GM21528 (cell line): ENCODE data around the gene EP400.

Experiments used
- ATAC-seq: cut with Tn5 transposase; IDR thresholded peaks from one replicate; pipeline ENCODE4 v1.9.1; 2021; ENCODE audit warnings: mild to moderate bottlenecking, moderate library complexity; ENCODE audit not compliant: unreplicated experiment, low FRiP score

EP400 gene, protein sequence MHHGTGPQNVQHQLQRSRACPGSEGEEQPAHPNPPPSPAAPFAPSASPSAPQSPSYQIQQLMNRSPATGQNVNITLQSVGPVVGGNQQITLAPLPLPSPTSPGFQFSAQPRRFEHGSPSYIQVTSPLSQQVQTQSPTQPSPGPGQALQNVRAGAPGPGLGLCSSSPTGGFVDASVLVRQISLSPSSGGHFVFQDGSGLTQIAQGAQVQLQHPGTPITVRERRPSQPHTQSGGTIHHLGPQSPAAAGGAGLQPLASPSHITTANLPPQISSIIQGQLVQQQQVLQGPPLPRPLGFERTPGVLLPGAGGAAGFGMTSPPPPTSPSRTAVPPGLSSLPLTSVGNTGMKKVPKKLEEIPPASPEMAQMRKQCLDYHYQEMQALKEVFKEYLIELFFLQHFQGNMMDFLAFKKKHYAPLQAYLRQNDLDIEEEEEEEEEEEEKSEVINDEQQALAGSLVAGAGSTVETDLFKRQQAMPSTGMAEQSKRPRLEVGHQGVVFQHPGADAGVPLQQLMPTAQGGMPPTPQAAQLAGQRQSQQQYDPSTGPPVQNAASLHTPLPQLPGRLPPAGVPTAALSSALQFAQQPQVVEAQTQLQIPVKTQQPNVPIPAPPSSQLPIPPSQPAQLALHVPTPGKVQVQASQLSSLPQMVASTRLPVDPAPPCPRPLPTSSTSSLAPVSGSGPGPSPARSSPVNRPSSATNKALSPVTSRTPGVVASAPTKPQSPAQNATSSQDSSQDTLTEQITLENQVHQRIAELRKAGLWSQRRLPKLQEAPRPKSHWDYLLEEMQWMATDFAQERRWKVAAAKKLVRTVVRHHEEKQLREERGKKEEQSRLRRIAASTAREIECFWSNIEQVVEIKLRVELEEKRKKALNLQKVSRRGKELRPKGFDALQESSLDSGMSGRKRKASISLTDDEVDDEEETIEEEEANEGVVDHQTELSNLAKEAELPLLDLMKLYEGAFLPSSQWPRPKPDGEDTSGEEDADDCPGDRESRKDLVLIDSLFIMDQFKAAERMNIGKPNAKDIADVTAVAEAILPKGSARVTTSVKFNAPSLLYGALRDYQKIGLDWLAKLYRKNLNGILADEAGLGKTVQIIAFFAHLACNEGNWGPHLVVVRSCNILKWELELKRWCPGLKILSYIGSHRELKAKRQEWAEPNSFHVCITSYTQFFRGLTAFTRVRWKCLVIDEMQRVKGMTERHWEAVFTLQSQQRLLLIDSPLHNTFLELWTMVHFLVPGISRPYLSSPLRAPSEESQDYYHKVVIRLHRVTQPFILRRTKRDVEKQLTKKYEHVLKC (N-terminal part only)

DNA sequence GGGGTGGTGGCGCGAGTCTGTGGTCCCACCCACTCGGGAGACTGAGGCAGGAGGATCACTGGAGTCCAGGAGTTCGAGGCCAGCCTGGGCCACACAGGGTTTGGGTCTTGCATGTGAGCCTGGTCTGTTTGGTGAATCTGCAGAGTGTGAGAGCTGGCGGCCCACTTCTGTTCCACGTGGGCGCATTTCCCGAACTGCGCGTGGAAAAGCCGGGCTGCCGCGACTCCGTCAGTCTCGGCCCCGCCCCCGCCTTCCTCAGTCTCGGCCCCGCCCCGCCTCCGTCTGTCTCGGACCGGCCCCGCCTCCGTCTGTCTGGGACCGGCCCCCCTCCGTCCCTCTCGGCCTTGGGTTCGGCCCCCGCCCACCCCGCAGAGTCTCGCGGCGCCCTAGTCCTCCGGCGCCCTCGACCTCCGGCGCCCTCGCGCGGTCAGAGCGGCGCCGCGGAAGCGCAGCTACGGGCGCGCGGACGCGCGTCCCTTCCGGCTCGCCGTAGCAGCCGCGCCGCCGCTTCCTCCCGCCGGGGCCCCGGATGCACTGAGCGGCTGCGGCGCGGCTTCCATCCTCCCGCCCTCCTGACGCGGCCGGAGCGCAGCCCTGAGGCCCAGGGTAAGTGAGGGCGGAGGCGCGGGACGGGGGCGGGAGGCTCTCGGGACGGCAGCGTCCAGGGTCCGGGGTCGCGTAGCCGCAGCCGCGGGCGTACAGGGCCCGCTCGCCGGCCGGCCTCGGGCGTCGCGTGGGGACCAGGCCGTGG is at the start of gene EP400:
TSS of gene EP400 (plus strand) at position 512 of the 751 bp plus-strand sequence. CDS start 10,678 bp downstream, outside the sequence.
- peak; percentile 85 for ATAC-seq

DNA sequence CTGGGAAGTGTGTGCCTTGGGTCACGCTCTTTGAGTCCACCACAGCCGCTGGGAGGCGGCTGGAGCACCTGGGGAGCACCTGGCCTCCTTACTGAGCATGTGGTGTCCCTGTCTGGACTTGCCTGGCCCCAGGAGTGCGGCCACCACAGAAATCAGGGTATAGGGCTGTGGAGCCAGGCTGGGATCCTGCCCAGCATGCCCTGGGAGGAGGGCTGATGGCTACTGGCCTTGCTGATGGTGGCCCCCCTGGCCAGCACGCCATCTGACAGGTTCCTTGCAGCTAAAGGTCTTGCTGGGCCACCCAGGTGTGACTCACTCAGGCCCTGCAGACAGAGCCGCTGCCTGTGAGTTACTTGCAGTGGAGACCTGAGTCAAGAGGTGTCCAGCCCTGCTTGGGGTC is 49.3 kb upstream of the EP400 start:
- no peak for ATAC-seq

DNA sequence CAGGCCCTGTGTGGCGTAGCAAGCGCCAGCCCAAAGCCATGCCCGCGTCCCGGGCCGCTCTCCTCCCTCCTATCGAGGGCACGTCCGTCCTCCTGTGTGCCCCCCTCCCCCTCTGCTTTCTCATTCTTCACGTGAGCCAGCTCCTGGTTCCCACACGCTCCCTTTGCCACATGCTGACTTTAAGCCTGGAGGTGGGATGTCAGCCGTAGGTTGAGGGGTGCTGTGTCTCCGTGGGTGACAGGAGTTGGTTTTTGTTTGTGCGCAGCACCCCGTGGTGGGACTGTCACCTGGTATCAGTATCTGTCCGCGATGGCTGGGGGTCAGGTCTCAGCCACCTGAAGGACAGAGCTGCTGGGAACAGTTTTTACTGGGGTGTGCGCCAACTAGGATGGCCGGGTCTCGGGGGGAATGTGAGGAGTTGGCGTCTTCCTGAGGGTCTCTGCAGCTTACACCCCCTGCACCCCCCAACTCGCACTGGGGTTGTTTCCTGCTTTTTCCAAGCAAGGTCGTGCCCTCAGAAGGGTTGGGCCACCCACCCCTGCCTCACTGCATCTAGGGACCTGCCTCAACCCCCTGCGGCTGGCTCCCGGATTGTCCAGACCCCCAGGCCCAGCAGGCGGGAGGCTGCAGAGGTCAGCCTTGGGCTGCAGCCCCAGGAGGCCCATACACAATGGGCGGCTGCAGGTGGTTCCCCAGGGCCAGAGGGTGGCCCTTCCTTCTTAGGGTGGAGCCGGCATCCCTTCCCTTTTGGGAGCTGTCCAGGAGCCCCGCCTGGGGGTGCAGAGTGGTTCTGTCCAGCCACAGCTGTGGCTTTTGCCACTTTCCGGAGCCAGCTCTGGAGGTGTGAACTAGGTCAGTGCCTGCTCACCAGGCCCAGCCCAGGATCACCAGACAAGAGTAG is 48.1 kb upstream of the EP400 start:
- ATAC-seq, result no peak

DNA sequence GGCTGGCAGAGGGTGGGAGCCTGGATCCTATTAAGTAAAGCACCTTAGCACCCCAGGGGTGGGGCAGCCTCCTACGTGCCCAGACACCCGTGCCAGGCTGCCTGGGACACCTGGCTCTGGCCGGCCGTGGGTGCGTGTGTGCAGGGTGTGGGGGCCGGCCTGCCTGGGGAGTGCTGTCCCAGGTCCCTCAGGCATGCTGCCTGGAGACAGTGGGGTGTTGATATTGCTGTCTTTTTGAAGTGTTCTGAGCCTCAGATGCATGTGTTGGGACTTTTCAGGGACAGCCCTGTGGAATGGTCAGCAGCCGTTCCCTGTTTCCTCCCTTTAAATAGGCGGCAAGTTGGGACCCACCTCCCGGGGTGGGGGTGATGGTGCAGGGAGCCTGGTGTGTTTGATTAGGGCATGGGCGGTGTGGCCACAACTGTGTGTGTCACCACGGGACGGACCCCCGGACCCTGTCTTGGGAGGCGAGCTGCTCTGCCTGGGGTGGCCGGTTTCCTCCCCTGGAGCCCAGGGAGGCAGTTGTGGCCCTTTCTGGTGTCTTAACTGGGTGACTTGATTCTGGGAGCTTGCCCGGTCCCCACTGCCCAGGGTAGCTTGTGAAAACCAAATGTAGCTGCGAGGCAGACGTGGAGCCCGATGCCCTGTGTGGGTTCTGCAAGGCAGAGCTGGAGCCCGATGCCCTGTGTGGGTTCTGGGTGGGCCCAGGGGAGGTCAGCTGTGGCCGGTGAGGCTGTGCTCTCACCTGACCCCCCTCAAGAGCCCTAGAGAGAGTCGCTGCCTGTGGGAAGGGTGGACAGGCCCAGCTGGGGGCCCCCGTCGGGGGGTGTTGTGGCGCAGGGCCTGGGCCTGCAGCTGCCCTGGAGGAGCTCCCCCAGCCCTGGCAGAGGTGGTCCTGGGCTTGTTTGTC is 47.2 kb upstream of the EP400 start:
- no peak for ATAC-seq

DNA sequence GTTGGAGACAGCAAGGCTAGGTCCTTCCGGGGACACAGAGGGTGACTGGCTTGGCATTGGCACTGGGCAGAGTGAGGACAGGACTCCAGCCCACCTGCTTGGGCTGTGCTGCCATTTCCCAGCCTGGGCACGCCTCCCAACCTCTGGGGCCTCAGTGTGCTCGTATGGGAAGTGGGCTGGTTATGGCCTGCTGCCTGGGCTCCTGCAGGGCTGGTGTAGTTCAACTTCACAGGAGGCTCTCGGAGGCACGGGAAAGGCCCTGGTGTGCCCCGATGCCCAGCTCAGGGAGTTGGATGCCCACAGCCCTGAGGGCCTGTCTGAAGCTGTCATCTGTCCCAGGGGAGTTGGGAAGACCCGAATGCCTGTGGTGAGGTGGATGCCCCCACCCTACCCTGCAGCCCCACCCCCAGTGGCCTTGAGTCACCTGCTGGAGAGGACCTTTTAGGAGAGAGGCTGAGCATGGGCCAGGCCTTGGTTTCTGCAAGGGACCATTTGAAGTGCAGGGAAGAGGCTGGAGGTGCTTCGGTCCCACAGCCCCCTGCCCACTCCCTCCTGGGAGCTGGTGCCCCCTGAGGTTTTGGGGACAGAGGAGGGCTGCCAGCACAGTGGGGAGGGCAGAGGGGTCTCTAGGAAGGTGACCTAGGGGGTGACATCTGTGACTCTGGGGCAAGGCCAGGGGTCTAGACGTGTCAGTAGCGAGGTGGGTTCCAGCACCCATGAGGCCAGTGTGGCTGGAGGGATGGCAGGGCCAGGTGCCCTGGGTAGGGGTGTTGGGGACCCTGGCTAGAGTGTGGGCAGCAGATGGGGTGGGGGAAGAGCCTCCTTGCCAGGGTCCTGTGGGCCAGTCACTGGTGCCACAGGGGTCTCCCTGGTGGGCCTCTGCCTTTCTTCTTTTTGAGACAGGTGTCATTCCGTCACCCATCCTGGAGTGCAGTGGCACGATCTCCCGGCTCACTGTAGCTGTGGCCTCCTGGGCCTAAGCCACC is 46.2 kb upstream of the EP400 start:
- ATAC-seq, result no peak

DNA sequence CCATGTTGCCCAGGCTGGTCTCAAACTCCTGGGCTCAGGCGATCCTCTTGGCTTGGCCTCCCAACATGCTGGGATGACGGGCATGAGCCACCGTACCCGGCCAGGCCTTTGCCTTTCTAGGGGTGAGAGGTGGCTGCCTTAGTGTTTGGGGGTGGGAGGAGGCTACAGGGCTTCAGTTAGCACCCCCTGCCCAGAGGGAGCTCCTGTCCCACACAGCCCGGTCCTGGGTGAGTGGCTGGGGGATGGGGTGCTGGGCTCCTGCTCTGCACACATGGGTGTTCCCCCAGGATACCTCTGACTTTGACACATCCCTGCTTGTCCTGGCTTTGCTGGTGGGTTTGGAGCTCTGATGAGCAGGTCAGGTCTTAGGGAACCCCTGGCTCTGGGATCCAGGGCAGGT is 45.4 kb upstream of the EP400 start:
- no peak for ATAC-seq

DNA sequence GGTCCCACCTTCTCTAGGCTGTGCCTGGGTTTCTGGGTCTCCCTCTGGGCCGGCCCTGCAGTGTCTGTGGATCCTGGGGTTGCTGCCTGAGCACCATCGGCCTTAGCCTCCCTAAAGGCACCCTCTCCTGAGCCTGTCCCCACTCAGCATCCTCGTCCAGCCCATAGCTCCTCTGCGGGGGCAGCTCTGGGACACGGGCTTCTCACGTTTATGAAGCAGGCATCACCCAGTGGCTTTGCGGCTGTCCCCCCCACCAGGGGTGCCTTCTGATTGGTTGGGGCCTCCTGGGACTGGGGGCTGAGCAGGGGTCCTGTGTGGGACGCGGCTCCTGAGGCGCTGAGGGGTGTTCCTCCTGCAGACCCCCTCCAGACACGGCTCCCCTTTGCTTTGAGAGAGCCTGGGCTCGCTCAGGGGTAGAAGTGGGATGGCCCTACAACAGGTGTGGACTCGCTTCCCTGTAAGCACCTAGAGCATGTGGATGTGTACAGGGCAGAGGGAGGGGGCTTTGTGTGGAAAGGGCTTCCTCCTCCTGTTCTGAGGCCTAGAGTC is 44.6 kb upstream of the EP400 start:
- ATAC-seq, result no peak

DNA sequence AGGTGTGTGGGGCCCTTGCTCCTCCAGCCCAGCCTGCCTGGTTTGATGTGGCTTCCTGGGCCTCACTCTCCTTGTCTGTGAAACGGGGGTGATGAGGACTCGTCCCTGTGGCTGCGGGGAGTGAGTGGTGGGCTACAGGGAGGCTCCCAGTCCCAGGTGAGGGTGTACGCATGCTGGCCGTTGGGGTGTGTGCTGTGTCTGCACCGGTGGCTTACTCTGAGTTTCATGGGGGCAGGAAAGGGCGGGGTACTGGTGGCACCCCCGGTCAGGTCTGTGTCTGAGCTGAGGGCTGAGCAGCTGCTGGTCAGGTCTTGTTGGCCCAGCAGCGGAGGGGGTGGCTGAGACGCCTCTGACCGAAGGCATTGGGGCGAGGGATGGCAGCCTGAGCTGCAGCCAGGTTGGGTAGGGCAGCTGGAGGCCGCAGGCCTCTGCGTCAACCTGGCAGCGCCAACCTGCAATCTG is 44.1 kb upstream of the EP400 start:
- ATAC-seq, result no peak

DNA sequence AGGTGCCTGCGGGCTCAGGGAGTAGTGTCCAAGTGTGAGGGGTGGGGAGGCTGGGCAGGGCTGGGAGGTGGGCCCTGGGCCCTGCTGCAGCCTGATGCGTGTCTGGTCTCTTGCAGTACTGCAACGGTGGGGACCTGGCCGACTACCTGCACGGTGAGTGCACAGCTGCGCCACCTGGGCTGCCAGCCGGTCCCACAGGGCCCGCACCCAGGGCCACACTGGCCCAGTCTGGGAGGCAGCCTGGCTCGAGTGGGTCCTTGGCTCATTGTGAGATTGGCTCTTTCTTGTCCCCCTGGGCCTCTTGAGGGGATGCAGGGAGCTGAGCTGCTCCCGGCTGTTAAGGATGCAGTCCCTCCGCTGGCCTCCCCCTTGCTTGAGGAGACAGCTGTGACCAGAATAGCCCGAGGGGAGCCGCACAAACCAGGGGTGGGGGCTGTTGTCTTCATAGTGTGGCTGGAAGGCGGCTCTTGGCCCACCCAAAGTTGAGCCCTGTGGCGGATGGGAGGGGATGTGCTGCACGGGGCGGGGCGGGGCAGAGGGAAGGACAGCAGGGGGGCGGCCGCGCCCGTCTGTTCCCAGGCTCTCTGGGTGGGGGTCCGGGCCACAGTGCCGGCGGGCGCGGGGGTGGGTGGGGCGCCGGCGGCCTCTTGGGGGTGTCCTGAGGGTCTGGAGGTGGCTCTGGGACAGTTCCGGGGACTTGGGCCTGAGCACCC is 42.2 kb upstream of the EP400 start:
- ATAC-seq, result no peak

DNA sequence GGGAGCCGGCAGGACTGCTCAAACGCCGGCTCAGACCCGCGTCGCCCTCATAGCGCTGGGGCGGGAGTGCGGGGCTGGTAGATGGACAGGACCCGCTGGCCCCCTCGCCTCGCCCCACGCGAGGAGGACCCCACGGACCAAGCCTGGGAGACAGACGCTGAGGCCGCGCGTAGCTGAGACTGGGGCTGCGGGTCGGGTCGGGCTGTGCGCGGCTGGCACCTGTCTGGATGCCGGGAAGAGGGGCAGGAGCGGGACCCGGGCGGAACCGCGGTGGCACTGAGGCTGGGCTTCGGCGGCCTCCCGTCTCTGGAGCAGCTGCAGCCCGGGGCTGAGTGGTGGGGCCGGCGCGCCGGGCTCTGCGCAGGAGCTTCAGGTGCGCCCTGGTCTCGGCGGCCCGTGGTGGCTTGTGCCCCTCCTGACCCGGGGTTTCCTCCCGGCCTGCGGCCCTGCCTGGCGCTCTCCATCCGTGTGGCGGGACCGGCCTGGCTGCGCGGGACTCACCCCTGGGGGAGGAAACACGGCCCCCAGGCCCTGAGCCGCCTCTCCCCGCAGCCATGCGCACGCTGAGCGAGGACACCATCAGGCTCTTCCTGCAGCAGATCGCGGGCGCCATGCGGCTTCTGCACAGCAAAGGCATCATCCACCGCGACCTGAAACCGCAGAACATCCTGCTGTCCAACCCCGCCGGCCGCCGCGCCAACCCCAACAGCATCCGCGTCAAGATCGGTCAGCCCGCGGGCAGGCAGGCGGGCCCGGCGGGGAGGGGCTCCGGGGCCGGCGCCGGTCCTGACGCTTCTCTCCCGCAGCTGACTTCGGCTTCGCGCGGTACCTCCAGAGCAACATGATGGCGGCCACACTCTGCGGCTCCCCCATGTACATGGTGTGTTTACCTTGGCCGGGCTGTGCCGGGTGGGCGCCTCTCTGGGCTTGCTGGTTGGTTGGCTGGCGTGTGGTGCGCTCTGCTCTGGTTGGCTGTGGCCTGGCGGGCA is 41.4 kb upstream of the EP400 start:
- ATAC-seq, result no peak

DNA sequence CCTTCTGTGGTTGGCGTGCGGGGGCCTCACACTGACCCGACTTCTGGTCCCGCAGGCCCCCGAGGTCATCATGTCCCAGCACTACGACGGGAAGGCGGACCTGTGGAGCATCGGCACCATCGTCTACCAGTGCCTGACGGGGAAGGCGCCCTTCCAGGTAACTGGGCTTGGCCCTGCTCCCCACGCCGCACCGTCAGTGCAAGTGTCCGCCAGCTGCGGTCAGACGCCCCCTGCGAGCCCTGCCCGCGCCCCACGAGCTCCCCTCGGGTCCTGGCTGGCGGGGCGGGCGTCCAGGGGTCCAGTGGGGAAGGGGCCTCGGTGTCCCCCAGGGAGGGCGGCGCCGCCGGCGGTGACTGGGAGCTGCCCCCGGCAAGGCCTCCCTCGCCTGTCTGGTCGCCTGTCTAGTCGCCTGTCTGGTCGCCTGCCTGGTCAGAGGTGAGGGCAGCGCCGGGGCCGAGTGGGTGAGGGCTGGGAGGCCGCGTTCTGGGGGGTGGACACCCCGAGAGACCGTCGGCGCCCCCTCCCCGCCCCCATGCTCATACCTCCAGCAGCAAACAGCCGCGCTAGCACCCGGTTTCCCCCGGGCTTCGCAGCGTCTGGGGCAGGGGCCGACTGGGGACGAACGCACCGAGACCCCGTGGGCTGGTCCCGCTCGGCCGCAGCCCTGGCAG is 40.5 kb upstream of the EP400 start:
- no peak for ATAC-seq

DNA sequence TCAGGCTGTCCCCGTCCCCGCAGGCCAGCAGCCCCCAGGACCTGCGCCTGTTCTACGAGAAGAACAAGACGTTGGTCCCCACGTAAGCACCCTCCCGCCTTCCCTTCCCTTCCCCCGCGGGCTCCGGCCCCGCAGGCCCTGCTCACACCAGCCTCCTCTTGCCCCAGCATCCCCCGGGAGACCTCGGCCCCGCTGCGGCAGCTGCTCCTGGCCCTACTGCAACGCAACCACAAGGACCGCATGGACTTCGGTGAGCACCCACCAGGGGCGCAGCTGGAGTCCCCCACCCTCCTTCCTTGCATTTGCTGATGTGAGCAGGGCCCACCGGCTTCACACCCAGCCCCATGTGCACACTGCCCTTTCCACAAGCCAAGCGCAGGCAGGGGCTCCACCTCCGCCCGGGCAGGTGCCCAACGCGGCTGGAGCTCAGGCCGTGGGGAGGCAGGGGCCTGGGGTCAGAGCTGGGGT is 40.0 kb upstream of the EP400 start:
- no peak for ATAC-seq

DNA sequence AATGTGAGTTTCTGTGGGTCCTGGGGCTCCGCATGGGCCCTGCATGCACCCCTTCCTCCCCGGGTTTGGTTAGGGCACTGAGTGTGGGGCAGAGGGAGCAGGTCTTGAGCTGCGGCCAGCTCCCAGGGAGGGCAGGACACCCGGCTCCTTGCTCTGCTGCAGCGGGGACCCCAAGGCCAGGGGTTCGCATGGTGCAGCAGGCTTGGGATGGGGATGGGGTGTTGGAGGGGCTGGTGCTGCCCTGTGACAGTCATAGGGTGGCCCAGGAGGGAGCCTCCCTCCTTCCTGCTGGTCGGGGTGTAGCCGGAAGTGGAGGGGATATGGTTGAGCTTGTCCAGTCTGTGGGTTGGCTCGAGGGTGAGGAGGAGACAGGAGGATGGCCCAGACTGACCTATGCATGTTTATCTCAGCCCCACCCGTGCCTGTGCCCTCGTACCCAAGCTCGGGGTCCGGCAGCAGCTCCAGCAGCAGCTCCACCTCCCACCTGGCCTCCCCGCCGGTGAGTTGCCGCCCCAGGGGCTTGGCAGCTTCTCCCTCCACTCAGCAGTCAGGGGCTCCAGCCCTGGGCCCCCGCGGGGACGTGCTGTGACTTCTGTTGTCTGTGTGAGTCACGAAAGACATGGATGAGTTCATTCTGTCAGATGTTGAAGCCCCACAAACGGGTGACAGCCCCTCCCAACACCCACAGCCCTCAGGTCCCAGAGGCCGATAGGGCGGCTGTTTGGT is 39.3 kb upstream of the EP400 start:
- ATAC-seq, result no peak
